Neuronal stem cell (in vitro differentiated cells): ENCODE data around the gene KRT80.
A peak's percentile ranks its signal among the peaks of the same experiment; 100 is the strongest.

Source experiments
- DNase-seq: peaks from one replicate; pipeline ENCODE4 v3.0.0-alpha.2; 2013; ENCODE audit warnings: low spot score
- H2AFZ ChIP-seq: one replicate; pipeline ENCODE4 v1.6.1; 2013; ENCODE audit warnings: mild to moderate bottlenecking, low read length, inconsistent platforms
- H2AK5ac ChIP-seq: 2 replicates; pipeline ENCODE4 v1.6.1; 2013; ENCODE audit warnings: low read depth, mild to moderate bottlenecking, inconsistent platforms, low read length, moderate library complexity, mixed read lengths
- H2BK120ac ChIP-seq: 2 replicates; pipeline ENCODE4 v1.6.1; 2013; ENCODE audit warnings: low read depth, mild to moderate bottlenecking, inconsistent platforms, low read length, moderate library complexity, mixed read lengths
- H2BK12ac ChIP-seq: one replicate; pipeline ENCODE4 v1.6.1; 2013; ENCODE audit warnings: low read length, inconsistent platforms
- H2BK15ac ChIP-seq: 2 replicates; pipeline ENCODE4 v1.6.1; 2013; ENCODE audit warnings: mild to moderate bottlenecking, low read length, inconsistent platforms, mixed read lengths
- H2BK5ac ChIP-seq: one replicate; pipeline ENCODE4 v1.6.1; 2013; ENCODE audit warnings: inconsistent platforms, mild to moderate bottlenecking, low read length, moderate library complexity
- H3K14ac ChIP-seq: one replicate; pipeline ENCODE4 v1.6.1; 2013; ENCODE audit warnings: low read length, inconsistent platforms
- H3K18ac ChIP-seq: 2 replicates; pipeline ENCODE4 v1.6.1; 2013; ENCODE audit warnings: low read length, inconsistent platforms
- H3K23ac ChIP-seq: 2 replicates; pipeline ENCODE4 v1.6.1; 2013; ENCODE audit warnings: low read depth, mild to moderate bottlenecking, mixed read lengths, low read length, inconsistent platforms; ENCODE audit not compliant: poor library complexity
- H3K27ac ChIP-seq: replicated peaks from 3 replicates; pipeline ENCODE4 v1.5.1; 2013; ENCODE audit warnings: low read length, inconsistent platforms
- H3K27me3 ChIP-seq, 3 experiments: 2 replicates each; pipeline ENCODE4 v1.6.1; 2013; ENCODE audit warnings: low read length in 3 of 3, mild to moderate bottlenecking in 2 of 3, inconsistent platforms in 1 of 3, low read depth in 1 of 3, mixed read lengths in 1 of 3, moderate library complexity in 1 of 3; ENCODE audit not compliant: control insufficient read depth in 3 of 3, insufficient read depth in 3 of 3
- H3K36me3 ChIP-seq, 2 donors: replicated peaks in 1 of 2; 2 replicates each; pipeline ENCODE4 v1.6.1; 2013; ENCODE audit warnings: low read length in 2 of 2; ENCODE audit not compliant: control insufficient read depth in 2 of 2, insufficient read depth in 2 of 2
- H3K4ac ChIP-seq: 2 replicates; pipeline ENCODE4 v1.6.1; 2013; ENCODE audit warnings: inconsistent platforms, mild to moderate bottlenecking, low read length, moderate library complexity
- H3K4me1 ChIP-seq, 2 donors: 1 replicate in 1 of 2; 2 replicates in 1 of 2; pipeline ENCODE4 v1.6.1; 2013; ENCODE audit warnings: low read length in 2 of 2, low read depth in 1 of 2; ENCODE audit not compliant: control insufficient read depth in 2 of 2, insufficient read depth in 1 of 2
- H3K4me2 ChIP-seq: one replicate; pipeline ENCODE4 v1.6.1; 2013; ENCODE audit warnings: mild to moderate bottlenecking, low read length, inconsistent platforms; ENCODE audit not compliant: insufficient read depth, poor library complexity, severe bottlenecking
- H3K4me3 ChIP-seq, 2 donors: 2 replicates each; pipeline ENCODE4 v1.5.1; 2013; ENCODE audit warnings: low read length in 2 of 2, mild to moderate bottlenecking in 2 of 2, inconsistent platforms in 1 of 2, moderate library complexity in 1 of 2
- H3K79me1 ChIP-seq: one replicate; pipeline ENCODE4 v1.6.1; 2013; ENCODE audit warnings: low read depth, mild to moderate bottlenecking, inconsistent platforms, low read length, moderate library complexity
- H3K9ac ChIP-seq: one replicate; pipeline ENCODE4 v1.6.1; 2013; ENCODE audit warnings: mild to moderate bottlenecking, low read depth, low read length, inconsistent platforms; ENCODE audit not compliant: poor library complexity
- H3K9me3 ChIP-seq, 2 donors: replicated peaks in 1 of 2; 2 replicates each; pipeline versions ENCODE3 to v1.6.1; 2013; ENCODE audit warnings: low read length in 2 of 2, mild to moderate bottlenecking in 2 of 2, inconsistent platforms in 1 of 2, low read depth in 1 of 2, mixed read lengths in 1 of 2, moderate library complexity in 1 of 2; ENCODE audit not compliant: control insufficient read depth in 2 of 2, insufficient read depth in 1 of 2
- H4K8ac ChIP-seq: one replicate; pipeline ENCODE4 v1.6.1; 2013; ENCODE audit warnings: low read depth, mild to moderate bottlenecking, inconsistent platforms, low read length, moderate library complexity
- H4K91ac ChIP-seq: one replicate; pipeline ENCODE4 v1.6.1; 2013; ENCODE audit warnings: low read length, low read depth, mild to moderate bottlenecking, inconsistent platforms; ENCODE audit not compliant: poor library complexity
- WGBS, 2 donors: extraction: QIAGEN DNeasy Blood & Tissue Kit; methylation state at CpG; one replicate each; pipeline ENCODE4 v1.1.7; 2013; ENCODE audit warnings: missing lambda C conversion rate in 2 of 2, mixed read lengths in 1 of 2; ENCODE audit not compliant: insufficient read length in 2 of 2, insufficient replicate concordance in 1 of 2; ENCODE audit errors: extremely low coverage in 2 of 2; 5-methylcytosine and 5-hydroxymethylcytosine counted together

The KRT80 gene

DNA sequence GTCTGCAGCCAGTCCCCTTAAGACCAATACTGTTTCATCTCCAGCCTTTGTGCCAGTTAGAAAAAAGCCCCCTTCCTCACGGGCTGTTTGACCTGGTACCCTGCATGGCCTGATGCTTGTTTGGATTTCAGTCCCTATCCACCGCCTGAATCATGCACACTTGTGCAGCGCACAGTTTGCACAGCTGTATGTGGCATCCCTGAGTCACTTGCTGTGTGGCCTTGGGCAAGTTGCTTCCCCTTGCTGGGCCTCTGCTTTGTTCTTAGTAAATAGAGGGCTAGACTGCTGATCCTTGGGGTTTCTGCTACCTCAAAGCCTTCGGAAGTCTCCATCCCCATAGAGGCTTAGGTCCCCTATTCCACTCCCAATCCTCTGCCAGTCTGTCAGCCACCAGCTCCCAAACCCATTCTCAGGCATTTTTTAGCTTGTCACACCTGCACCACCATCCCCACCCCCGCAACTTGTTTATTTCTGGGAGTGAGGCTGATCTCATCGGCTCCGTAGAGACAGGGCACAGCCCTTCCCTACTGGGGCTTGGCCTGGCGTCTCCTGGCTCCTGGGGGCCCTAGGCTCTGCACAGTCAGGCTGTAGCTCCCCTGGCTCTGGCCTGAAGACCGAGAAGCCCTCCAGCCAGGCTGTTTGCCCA is 8.8 kb downstream of the KRT80 start:
- Histone ChIP-seq H2BK120ac (no peak overlapping the region), H2AK5ac (peak overlapping the region; percentile 5), H3K14ac (no peak overlapping the region), H2BK12ac (no peak overlapping the region), H2AFZ (no peak overlapping the region), H3K23ac (no peak overlapping the region), H3K4me3 (no peak overlapping the region), H3K79me1 (no peaks in the 10 kb centered on the region), H3K4me1 (peaks cover 3 to 24% of the 10 kb centered on the region in 2 donors), H2BK15ac (peak overlapping the region; percentile 13), H3K4ac (no peak overlapping the region), H2BK5ac (peak overlapping the region; percentile 49), H3K27me3 (peaks cover 0 to 52% (median 0%) of the 10 kb centered on the region in 3 experiments), H3K9me3 (no peaks in the 10 kb centered on the region), H3K18ac (peak overlapping the region; percentile 90), H3K36me3 (no peaks in the 10 kb centered on the region), H3K4me2 (no peak overlapping the region), H3K27ac (no peak overlapping the region), H4K8ac (no peak overlapping the region), H3K9ac (no peak overlapping the region), H4K91ac (no peak overlapping the region)
- no CpG with 5 or more reads among the region's 9 CpGs for WGBS, 2 donors
- DNase-seq, result no peak

DNA sequence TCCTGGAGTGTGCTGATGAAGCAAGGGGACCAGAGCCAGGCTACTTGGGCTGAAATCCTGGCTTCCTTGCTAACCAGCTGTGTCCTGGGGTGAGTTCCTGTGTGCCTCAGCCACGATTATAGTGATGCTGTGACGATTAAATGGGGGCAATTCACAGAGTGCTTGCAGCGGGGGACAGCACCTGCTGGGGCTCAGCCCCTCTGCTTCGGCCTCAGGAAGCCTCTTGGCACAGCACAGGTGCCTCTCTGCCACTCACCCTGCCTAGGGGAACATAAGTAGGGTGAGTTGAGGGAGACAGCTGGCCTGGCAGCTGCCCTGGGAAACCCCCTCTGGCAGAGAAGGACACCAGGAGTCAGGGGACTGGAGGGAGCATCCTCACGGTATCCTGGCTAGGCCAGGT is 9.4 kb downstream of the KRT80 start:
- WGBS, 2 donors, result no CpG with 5 or more reads among the region's 5 CpGs

DNA sequence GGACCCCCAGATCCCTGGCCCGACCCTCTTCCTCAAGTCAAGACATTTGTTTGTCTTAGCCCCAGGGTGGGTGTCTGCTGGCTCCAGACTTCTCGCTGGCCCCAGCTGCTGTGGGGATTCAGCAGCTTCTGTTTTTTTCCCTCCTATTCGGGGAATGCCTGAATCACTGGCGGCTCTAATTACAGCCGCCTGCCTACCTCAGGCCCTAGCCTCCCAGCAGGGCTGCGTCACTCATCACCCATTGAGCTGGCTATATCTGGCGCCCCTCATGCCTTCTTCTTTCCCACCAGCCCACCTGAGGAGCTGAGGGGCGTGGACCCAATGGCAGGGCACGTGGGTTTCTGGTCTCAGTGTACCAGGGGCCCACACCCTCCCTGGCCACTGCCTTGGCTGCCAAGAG is 10.1 kb downstream of the KRT80 start:
- no CpG with 5 or more reads among the region's 9 CpGs for WGBS, 2 donors
- Histone ChIP-seq H3K36me3 (no peaks in the 10 kb centered on the region), H3K4me1 (peaks cover 3 to 24% of the 10 kb centered on the region in 2 donors), H3K9me3 (no peaks in the 10 kb centered on the region), H3K14ac (no peak overlapping the region), H3K18ac (peak overlapping the region; percentile 92), H3K27me3 (peaks cover 0 to 57% (median 0%) of the 10 kb centered on the region in 3 experiments), H2BK15ac (peak overlapping the region; percentile 8), H3K4me2 (no peak overlapping the region), H3K9ac (no peak overlapping the region), H3K79me1 (no peaks in the 10 kb centered on the region), H2BK12ac (no peak overlapping the region), H3K4ac (no peak overlapping the region), H3K23ac (no peak overlapping the region), H4K8ac (no peak overlapping the region), H2AK5ac (peak overlapping the region; percentile 5), H2BK120ac (no peak overlapping the region), H3K27ac (peak overlapping the region; percentile 2), H4K91ac (no peak overlapping the region), H3K4me3 (no peak overlapping the region), H2AFZ (peak overlapping the region; percentile 14), H2BK5ac (no peak overlapping the region)
- DNase-seq, result no peak

More for the DNA sequence above, 9.4 kb downstream of the KRT80 start:
- H4K91ac ChIP-seq, result peak overlapping the region; percentile 4
- no peak overlapping the region for H3K4me3 ChIP-seq
- no peak overlapping the region for H2BK15ac ChIP-seq
- no peak overlapping the region for H3K9ac ChIP-seq
- H2BK120ac ChIP-seq, result no peak overlapping the region
- H3K9me3 ChIP-seq, result no peaks in the 10 kb centered on the region
- no peak overlapping the region for H3K23ac ChIP-seq
- H3K27ac ChIP-seq, result no peak overlapping the region
- H2BK12ac ChIP-seq, result no peak overlapping the region
- H3K4ac ChIP-seq, result no peak overlapping the region
- peaks cover 3 to 24% of the 10 kb centered on the region in 2 donors for H3K4me1 ChIP-seq
- no peaks in the 10 kb centered on the region for H3K79me1 ChIP-seq
- H2AFZ ChIP-seq, result no peak overlapping the region
- peak overlapping the region; percentile 73 for H3K18ac ChIP-seq
- no peaks in the 10 kb centered on the region for H3K36me3 ChIP-seq
- no peak overlapping the region for H3K4me2 ChIP-seq
- H2AK5ac ChIP-seq, result peak overlapping the region; percentile 5
- no peak overlapping the region for H2BK5ac ChIP-seq
- no peak overlapping the region for H3K14ac ChIP-seq
- peak overlapping the region; percentile 4 for H4K8ac ChIP-seq
- peaks cover 0 to 55% (median 0%) of the 10 kb centered on the region in 3 experiments for H3K27me3 ChIP-seq
- DNase-seq, result no peak

DNA sequence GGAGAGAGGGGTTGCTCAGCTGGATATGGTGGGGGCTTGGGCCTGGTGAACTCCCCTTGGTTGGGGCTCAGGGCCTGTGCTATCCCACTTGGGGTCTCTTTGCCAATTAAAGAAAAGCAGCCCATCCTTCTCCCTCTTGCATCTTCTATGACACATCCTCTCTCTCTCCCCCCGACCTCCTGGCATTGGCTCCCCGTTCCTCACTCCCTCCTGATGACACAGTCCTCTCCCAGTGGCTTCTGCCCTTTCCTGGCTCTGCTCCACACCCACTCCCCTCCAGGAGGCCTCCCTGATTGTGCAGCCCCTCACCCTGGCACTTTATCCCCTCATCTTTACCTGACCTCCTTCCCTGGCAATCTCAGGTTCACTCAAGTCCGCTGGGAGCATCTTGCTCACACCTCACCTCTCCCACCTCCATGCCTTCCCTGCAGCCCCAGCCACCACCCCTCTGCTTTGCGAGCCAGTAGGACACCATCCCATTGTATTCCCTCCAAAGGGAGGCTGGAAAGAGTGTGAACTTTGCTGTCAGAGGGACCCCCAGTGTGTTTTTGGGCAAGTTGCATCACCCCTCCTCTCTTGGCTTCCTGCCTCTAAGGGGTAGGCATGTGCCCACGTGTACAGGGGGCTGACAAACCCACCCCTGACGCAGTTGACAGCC is 10.7 kb downstream of the KRT80 start:
- no peaks in the 10 kb centered on the region for H3K36me3 ChIP-seq
- H2AK5ac ChIP-seq, result peak overlapping the region; percentile 17
- no peak overlapping the region for H4K8ac ChIP-seq
- H3K27ac ChIP-seq, result no peak overlapping the region
- no peak overlapping the region for H2BK120ac ChIP-seq
- peak overlapping the region; percentile 92 for H3K18ac ChIP-seq
- no peak overlapping the region for H3K4me2 ChIP-seq
- no peak overlapping the region for H3K4ac ChIP-seq
- no CpG with 5 or more reads among the region's 6 CpGs for whole genome bisulfite sequencing, 2 donors
- peak overlapping the region; percentile 14 for H2AFZ ChIP-seq
- DNase-seq, result no peak
- H3K9me3 ChIP-seq, result no peaks in the 10 kb centered on the region
- peaks cover 0 to 57% (median 0%) of the 10 kb centered on the region in 3 experiments for H3K27me3 ChIP-seq
- H2BK12ac ChIP-seq, result no peak overlapping the region
- no peaks in the 10 kb centered on the region for H3K79me1 ChIP-seq
- H3K4me3 ChIP-seq, result no peak overlapping the region
- H2BK15ac ChIP-seq, result peak overlapping the region; percentile 8
- no peak overlapping the region for H3K14ac ChIP-seq
- peak overlapping the region; percentile 5 for H2BK5ac ChIP-seq
- peaks cover 3 to 22% of the 10 kb centered on the region in 2 donors for H3K4me1 ChIP-seq
- no peak overlapping the region for H4K91ac ChIP-seq
- no peak overlapping the region for H3K23ac ChIP-seq
- no peak overlapping the region for H3K9ac ChIP-seq
